Measurements from ENCODE around the gene TBRG4.

Gene TBRG4

GRCh38 chr7:45066409-45066808 lies 45.1 kb downstream of the TBRG4 start:
- DNase-seq (ENCODE audit: low read depth, low spot score), result no peak
- H3K27ac ChIP-seq, result no peak overlapping the region

DNA sequence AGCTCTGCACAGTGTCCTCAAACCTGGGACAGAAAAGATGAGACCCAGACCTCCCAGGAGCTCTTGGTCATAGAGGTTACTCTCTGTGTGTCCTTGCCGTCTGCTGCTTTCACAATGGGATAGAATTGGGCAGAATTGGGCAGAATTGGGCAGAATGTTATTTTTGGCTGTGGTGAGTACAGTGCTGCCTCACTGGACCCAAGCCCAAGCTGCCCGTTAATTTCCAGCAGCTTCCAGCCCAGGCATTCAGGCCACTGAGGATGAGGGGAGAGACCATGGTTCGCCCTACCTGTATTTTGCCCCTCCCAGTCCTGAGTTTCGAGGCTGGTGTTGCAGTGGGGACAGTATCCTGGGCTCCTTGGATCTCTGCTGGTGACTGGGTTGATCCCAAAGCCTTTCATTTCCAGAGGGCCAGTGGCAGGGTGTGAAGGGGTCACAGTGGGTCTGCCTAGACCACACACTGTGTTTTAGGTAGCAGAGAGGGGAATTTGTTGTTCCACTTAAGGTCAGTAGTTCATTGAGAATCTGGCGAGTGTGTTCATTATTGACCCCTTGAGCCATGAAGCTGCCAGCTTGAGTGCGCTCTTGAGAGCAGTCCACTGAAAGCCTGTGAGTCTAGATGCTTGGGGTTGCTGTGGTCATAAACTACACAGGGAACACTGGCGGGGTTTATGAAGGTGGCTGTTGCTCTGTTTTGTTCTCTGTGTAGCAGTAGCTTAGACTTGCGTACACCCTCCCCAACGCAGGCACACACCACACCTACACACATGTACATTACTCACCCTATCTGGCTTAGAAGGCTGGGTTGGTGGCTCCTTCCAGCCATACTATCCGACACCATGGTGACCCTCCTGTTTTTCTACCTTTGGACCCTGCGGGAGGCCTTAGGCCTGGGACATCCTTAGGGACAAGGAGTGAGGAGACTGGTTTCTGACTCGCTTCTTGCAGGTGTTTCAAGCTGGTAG lies 46.2 kb downstream of the TBRG4 start:
- no peak for DNase-seq (ENCODE audit: low read depth, low spot score)

GRCh38 chr7:45064047-45064725 lies 47.3 kb downstream of the TBRG4 start:
- DNase-seq (ENCODE audit: low read depth, low spot score), result no peak
- no peak overlapping the region for H3K27ac ChIP-seq

More for the DNA sequence above, 46.2 kb downstream of the TBRG4 start:
- no peak overlapping the region for H3K27ac ChIP-seq

- no peak for DNase-seq (ENCODE audit: low read depth, low spot score)
- H3K27ac ChIP-seq, result no peak overlapping the region
These were observed 49.6 kb downstream of the TBRG4 start for GRCh38 chr7:45061806-45062425.

DNA sequence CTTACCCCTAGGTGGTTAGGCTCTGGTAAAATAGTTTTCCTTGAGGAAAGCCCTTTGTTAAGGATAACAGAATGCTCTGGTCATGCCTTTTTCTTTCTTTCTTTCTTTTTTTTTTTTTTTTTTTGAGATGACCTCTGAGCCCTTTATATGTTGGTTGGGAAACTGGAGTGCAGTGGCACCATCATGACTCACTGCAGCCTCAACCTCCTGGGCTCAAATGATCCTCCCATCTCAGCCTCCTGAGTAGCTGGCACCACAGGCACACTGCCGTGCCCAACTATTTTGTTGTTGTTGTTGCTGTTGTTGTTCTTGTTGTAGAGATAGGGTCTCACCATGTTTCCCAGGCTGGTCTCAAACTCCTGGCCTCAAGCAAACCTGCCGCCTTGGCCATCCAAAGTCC lies 50.1 kb downstream of the TBRG4 start:
- no peak overlapping the region for H3K27ac ChIP-seq

GRCh38 chr7:45060295-45060694 lies 51.2 kb downstream of the TBRG4 start:
- H3K27ac ChIP-seq, result no peak overlapping the region
- no peak for DNase-seq (ENCODE audit: low read depth, low spot score)

More for the DNA sequence above, 50.1 kb downstream of the TBRG4 start:
- DNase-seq (ENCODE audit: low read depth, low spot score), result no peak

DNA sequence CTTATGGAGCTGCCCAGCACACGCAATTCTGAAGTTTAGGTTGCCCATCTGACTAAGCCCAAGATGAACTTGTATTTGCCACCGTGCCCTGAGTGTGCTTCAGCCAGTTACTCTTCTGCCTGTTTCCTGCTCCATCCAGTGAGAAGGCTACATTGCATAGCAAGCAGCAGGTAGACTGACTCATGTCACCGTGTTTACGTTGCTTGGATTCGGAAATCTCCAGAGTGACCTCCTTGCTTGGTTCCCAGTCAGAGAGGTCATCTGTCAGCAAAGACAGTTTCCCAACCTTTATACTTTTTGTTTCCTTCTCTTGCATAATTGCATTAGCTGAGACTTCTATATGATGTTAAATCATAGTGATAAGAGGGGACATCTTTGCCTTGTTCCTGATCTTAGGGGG lies 53.6 kb downstream of the TBRG4 start:
- no peak for DNase-seq (ENCODE audit: low read depth, low spot score)
- no peak overlapping the region for H3K27ac ChIP-seq

DNA sequence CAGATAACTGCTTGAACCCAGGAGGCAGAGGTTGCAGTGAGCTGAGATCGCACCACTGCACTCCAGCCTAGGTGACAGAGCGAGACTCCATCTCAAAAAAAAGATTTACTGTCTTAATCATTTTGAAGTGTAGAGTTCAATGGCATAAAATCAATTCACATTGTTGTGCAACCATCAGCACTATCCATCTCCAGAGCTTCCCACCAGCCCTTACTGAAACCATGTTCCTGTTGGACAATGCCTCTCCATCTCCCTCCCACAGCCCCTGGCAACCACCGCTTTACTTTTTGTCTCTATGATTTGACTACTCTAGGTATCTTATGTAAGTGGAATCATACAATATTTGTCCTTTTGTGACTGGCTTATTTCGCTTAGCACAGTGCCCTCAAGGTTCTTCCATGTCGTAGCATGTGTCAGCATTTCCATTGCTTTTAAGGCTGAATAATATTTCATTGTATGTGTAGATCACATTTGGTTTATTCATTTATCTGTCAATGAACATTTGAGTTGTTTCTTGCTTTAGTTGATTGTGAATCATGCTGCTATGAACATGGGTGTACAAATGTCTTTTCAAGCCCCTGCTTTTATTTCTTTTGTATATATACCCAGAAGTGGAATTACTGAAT lies 55.8 kb downstream of the TBRG4 start:
- H3K27ac ChIP-seq, result no peak overlapping the region

DNA sequence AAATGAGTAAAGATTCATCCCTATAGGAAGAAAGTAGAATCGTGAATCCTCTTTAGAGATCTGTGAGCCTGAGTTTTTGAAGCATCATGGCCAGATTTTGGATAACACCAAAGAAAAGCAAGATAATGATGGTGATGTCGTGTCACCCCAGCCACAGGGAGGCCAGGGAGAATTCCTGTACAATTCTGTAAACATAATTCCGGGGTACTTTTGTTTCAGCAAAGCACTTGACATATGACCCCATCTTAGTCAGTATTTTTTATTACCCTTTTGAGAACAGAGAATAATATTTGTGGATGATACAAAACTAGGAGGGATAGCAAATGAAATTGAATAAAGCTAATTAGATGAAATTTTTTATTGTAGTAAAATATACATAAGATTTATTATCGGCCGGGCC lies 56.5 kb downstream of the TBRG4 start:
- DNase-seq (ENCODE audit: low read depth, low spot score), result no peak
- no peak overlapping the region for H3K27ac ChIP-seq

More for the DNA sequence above, 55.8 kb downstream of the TBRG4 start:
- DNase-seq (ENCODE audit: low read depth, low spot score), result no peak

GRCh38 chr7:45054442-45054841 lies 57.1 kb downstream of the TBRG4 start:
- H3K27ac ChIP-seq, result no peak overlapping the region
- DNase-seq (ENCODE audit: low read depth, low spot score), result no peak

GRCh38 chr7:45053941-45054340 lies 57.6 kb downstream of the TBRG4 start:
- no peak overlapping the region for H3K27ac ChIP-seq
- DNase-seq (ENCODE audit: low read depth, low spot score), result no peak

DNA sequence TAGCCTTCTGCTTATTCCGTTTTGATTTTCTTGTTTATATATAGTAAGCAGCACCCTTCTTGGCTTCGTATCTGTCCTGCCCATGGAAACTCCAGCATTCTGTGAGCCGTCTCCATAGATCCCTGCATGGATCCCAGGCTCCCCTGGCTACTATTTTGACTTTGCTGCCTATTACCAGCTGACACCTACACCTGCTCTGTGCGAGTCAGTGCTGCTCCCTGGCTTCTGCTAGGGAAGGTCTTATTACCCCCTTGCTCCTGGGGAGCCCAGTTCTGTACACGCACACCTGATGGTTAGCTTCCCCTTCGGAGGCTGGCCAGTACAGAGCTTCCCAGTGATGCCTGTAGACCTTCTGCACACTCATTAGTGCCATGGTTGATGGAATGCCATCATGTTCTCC lies 58.1 kb downstream of the TBRG4 start:
- DNase-seq (ENCODE audit: low read depth, low spot score), result no peak
- no peak overlapping the region for H3K27ac ChIP-seq

DNA sequence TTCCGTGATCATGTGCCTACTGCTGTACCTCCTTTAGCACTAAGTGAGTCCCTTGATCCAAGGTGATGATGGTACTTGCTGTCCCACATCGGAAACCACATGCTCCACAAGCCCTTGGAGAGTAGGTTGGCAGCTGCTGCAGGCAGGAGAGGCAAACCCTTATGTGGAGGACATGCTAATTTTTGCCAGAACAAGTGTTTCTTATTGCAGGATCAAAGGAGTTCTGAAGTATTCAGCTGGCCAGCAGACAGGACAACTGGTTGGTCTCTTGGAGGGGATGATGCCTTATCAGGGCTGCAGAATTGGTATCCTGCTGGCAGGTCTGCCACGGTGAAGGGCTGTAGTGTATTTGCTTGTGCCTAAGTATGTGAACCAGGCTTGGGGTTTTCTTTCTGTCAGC lies 59.5 kb downstream of the TBRG4 start:
- no peak overlapping the region for H3K27ac ChIP-seq
- no peak for DNase-seq (ENCODE audit: low read depth, low spot score)

DNA sequence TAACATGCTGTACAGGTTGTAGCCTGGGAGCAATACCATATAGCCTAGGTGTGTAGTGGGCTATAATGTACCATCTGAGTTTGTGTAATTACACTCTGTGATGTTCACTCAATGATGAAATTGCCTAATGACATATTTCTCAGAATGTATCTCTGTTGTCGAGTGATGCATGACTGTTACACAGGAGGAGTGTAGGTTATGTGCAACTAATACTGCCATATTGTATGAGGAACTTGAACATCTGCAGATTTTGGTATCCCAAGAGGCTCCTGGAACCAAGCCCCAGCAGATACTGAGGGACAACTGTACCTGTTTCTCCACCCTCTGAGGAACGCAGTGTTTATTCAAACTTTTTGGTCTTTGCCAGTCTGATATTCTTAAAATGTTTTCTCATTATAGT lies 61.3 kb downstream of the TBRG4 start:
- H3K27ac ChIP-seq, result no peak overlapping the region
- no peak for DNase-seq (ENCODE audit: low read depth, low spot score)

All from epithelial cell of prostate (primary cell).